ENCODE measurements around the gene TNFRSF1B.

Gene TNFRSF1B

GRCh38 chr1:12171206-12172041 lies 4.6 kb downstream of the TNFRSF1B start:
- Mint-ChIP-seq H3K4me1 (ENCODE audit: low read depth) (peaks cover 71% of the 10 kb centered on the region), H3K27ac (peak overlapping the region; percentile 99), H3K36me3 (ENCODE audit: low read depth) (peaks cover 51% of the 10 kb centered on the region), H3K27me3 (ENCODE audit: low read depth) (no peaks in the 10 kb centered on the region), H3K4me3 (peak overlapping the region; percentile 79), H3K9me3 (no peaks in the 10 kb centered on the region)
- DNase-seq (ENCODE audit: low spot score), result no peak

DNA sequence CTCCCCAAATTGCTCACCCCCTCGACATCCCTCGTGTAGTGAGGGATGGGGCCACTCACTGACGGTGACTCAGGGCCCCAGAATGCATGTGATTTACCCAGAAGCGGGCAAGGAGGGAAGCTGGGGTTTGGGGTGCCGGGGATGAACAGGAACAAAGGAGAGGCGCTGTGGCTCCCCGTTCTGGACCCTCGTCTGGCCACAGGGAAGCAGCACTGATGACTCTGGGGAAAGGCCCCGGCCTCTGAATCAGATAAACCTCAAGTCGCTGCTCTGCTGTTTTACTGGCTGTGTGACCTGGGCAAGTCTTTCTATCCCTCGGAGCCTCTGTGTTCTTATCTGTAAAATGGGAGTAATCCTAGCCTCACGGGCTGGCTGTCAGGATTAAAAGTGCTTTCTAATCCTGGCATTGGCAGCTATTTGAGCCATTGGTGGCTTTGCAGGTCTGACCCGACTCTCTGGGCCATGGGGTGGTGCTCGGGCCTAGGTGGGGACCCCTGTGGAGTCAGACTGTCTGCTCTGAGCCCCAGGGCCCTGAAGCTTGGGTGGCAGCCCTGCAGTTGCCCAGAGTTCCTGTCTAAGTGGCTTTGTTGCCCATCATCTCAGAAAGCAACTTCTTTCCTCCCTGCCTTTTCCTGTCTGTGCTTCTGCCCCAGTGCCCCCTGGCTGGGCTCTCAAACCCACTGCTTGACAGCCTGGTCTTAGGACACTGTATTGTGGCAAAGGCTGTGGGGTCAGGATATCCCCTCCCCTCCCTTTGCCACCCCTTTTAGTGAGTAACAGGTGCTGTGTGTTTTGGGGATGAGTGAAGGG lies 5.5 kb downstream of the TNFRSF1B start:
- Mint-ChIP-seq H3K27me3 (ENCODE audit: low read depth) (no peaks in the 10 kb centered on the region), H3K9me3 (no peaks in the 10 kb centered on the region), H3K4me1 (ENCODE audit: low read depth) (peaks cover 73% of the 10 kb centered on the region), H3K36me3 (ENCODE audit: low read depth) (peaks cover 53% of the 10 kb centered on the region), H3K27ac (peak overlapping the region; percentile 99), H3K4me3 (peak overlapping the region; percentile 79)
- DNase-seq (ENCODE audit: low spot score), result no peak

- peak overlapping the region; percentile 99 for H3K27ac Mint-ChIP-seq
- H3K9me3 Mint-ChIP-seq, result no peaks in the 10 kb centered on the region
- H3K4me1 Mint-ChIP-seq (ENCODE audit: low read depth), result peaks cover 79% of the 10 kb centered on the region
- no peak for DNase-seq (ENCODE audit: low spot score)
- H3K27me3 Mint-ChIP-seq (ENCODE audit: low read depth), result no peaks in the 10 kb centered on the region
- H3K4me3 Mint-ChIP-seq, result peak overlapping the region; percentile 79
- H3K36me3 Mint-ChIP-seq (ENCODE audit: low read depth), result peaks cover 53% of the 10 kb centered on the region
These were observed 6.3 kb downstream of the TNFRSF1B start for GRCh38 chr1:12173041-12173509.

GRCh38 chr1:12173631-12174121 lies 6.9 kb downstream of the TNFRSF1B start:
- peak; percentile 82 for DNase-seq (ENCODE audit: low spot score)
- no peaks in the 10 kb centered on the region for H3K9me3 Mint-ChIP-seq
- peak overlapping the region; percentile 99 for H3K27ac Mint-ChIP-seq
- peak overlapping the region; percentile 79 for H3K4me3 Mint-ChIP-seq
- H3K27me3 Mint-ChIP-seq (ENCODE audit: low read depth), result no peaks in the 10 kb centered on the region
- H3K36me3 Mint-ChIP-seq (ENCODE audit: low read depth), result peaks cover 54% of the 10 kb centered on the region
- peaks cover 81% of the 10 kb centered on the region for H3K4me1 Mint-ChIP-seq (ENCODE audit: low read depth)

DNA sequence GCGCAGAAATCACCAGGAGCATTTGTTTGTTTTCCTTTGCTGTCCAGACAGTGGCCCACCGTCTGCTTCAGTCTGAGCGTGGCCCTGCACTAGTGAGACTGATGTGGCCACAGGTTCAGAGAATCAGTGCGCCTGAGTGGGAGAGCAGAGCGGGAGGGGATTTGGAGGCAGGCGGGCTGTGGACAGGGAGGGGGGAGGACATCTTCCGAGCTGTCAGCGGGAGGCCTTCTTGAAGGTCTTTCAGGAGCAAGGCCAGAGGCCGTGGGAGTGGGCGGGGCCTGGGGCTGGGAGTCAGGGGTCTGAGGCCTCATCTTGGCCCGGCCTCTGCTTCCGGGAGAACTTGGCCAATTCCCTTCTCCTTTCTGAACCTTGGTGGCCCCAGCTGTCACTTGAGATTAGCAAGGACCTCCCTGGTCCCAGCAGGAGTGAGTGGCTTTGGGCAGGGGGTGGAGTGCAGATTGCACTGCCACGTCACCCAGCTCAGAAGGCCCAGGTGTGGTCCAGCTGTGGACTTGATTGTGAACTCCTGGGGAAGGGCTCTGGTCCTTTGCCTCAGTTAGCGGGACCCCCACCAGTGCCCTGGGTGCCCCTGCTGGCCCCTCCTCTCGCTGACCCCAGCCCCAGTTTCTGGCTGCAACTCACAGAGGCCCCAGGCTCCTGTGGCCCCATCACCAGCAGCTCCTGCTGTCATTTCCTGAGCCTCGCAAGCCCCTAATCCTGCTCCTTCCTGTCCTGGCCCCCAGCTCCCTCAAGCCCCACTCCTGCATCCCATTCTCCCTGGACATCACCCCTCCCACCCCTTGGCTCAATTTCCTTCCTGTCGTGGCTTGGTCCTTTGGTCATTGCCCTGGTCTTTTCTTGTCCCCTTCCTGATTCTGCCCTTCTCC lies 8.4 kb downstream of the TNFRSF1B start:
- Mint-ChIP-seq H3K9me3 (no peaks in the 10 kb centered on the region), H3K36me3 (ENCODE audit: low read depth) (peaks cover 49% of the 10 kb centered on the region), H3K27me3 (ENCODE audit: low read depth) (no peaks in the 10 kb centered on the region), H3K4me3 (peak overlapping the region; percentile 79), H3K27ac (peak overlapping the region; percentile 99), H3K4me1 (ENCODE audit: low read depth) (peaks cover 79% of the 10 kb centered on the region)
- DNase-seq (ENCODE audit: low spot score), result no peak

GRCh38 chr1:12176298-12177118 lies 9.7 kb downstream of the TNFRSF1B start:
- H3K4me1 Mint-ChIP-seq (ENCODE audit: low read depth), result peaks cover 71% of the 10 kb centered on the region
- peaks cover 46% of the 10 kb centered on the region for H3K36me3 Mint-ChIP-seq (ENCODE audit: low read depth)
- no peaks in the 10 kb centered on the region for H3K9me3 Mint-ChIP-seq
- DNase-seq (ENCODE audit: low spot score), result no peak
- H3K27me3 Mint-ChIP-seq (ENCODE audit: low read depth), result no peaks in the 10 kb centered on the region
- H3K27ac Mint-ChIP-seq, result peak overlapping the region; percentile 86
- peak overlapping the region; percentile 67 for H3K4me3 Mint-ChIP-seq

- Mint-ChIP-seq H3K27me3 (ENCODE audit: low read depth) (no peaks in the 10 kb centered on the region), H3K4me3 (peak overlapping the region; percentile 74), H3K36me3 (ENCODE audit: low read depth) (peaks cover 44% of the 10 kb centered on the region), H3K9me3 (no peaks in the 10 kb centered on the region), H3K27ac (peak overlapping the region; percentile 85), H3K4me1 (ENCODE audit: low read depth) (peaks cover 68% of the 10 kb centered on the region)
- DNase-seq (ENCODE audit: low spot score), result no peak
These were observed 10.6 kb downstream of the TNFRSF1B start for GRCh38 chr1:12177156-12177998.

DNA sequence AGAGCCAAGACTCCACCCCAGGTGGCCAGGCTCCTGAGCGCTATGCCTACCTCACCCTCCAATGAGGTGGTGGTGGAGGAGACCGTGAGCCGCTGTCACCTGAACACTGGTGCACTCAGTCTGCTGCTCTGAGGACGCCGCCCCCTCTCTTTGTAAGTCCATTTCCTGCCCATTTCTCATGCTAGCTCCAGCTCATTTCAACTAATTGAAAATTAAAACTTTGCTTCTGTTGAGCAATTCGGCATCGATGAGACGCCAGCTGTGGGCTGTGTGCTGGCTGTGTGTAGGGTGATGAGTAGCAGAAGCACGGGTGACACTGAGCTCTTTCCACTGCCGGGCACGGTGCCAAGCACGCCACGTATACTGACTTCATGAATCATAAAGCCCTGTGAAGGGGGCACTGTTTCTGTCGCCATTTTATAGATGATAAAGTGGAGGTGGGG lies 11.2 kb downstream of the TNFRSF1B start:
- Mint-ChIP-seq H3K4me3 (peak overlapping the region; percentile 74), H3K36me3 (ENCODE audit: low read depth) (peaks cover 44% of the 10 kb centered on the region), H3K27ac (peak overlapping the region; percentile 85), H3K27me3 (ENCODE audit: low read depth) (no peaks in the 10 kb centered on the region), H3K9me3 (no peaks in the 10 kb centered on the region), H3K4me1 (ENCODE audit: low read depth) (peaks cover 66% of the 10 kb centered on the region)
- DNase-seq (ENCODE audit: low spot score), result peak; percentile 79

- no peaks in the 10 kb centered on the region for H3K27me3 Mint-ChIP-seq (ENCODE audit: low read depth)
- H3K4me1 Mint-ChIP-seq (ENCODE audit: low read depth), result peaks cover 64% of the 10 kb centered on the region
- no peaks in the 10 kb centered on the region for H3K9me3 Mint-ChIP-seq
- DNase-seq (ENCODE audit: low spot score), result no peak
- peak overlapping the region; percentile 74 for H3K4me3 Mint-ChIP-seq
- H3K27ac Mint-ChIP-seq, result peak overlapping the region; percentile 85
- peaks cover 44% of the 10 kb centered on the region for H3K36me3 Mint-ChIP-seq (ENCODE audit: low read depth)
These were observed 11.7 kb downstream of the TNFRSF1B start for GRCh38 chr1:12178511-12178910.

DNA sequence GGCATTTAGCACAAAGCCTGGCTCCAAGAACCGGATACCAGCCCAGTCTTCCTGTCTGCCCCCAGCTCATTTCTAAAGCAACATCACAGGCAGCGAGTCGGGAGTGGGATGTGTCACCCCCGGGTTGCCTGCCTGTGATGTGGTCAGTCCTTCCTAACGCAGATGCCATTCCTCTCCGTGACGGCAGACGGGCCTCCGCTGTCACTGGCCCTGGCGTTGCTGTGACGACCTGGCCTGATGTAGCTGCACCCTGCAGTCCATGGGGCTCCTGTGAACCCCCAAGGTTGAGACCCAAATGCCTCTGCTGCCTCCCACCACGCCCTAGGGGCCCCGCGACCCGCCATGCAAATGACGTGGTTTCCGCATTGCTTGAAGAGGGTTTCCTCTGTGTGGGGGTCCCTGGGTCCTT lies 12.3 kb downstream of the TNFRSF1B start:
- Mint-ChIP-seq H3K9me3 (no peaks in the 10 kb centered on the region), H3K4me3 (peak overlapping the region; percentile 74), H3K27me3 (ENCODE audit: low read depth) (no peaks in the 10 kb centered on the region), H3K27ac (peak overlapping the region; percentile 85), H3K4me1 (ENCODE audit: low read depth) (peaks cover 58% of the 10 kb centered on the region), H3K36me3 (ENCODE audit: low read depth) (peaks cover 43% of the 10 kb centered on the region)
- peak; percentile 80 for DNase-seq (ENCODE audit: low spot score)

DNA sequence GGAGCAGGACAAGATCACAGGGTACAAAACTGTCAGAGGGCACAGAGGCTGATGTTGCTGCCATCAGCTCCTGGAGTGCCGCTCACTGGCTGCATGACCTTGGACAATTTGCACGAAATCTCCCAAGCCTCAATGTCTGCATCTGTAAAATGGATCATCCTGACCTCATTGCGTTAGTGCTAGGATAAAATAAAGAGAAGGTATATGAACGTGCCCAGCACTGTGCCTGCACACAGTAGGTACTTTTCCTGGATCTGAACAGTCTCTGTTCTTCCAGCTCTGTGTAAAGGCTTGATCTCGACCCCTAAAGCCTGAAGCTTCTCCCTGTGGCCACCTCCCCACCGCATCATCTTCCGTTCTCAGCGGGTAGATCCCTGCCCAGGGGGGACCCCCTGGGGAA lies 12.9 kb downstream of the TNFRSF1B start:
- H3K4me3 Mint-ChIP-seq, result peak overlapping the region; percentile 74

GRCh38 chr1:12180315-12180714 lies 13.5 kb downstream of the TNFRSF1B start:
- H3K9me3 Mint-ChIP-seq, result no peaks in the 10 kb centered on the region
- H3K4me1 Mint-ChIP-seq (ENCODE audit: low read depth), result peaks cover 51% of the 10 kb centered on the region
- H3K27me3 Mint-ChIP-seq (ENCODE audit: low read depth), result no peaks in the 10 kb centered on the region
- peak overlapping the region; percentile 28 for H3K27ac Mint-ChIP-seq
- H3K36me3 Mint-ChIP-seq (ENCODE audit: low read depth), result peaks cover 42% of the 10 kb centered on the region
- H3K4me3 Mint-ChIP-seq, result no peak overlapping the region
- DNase-seq (ENCODE audit: low spot score), result no peak

More for the DNA sequence above, 12.9 kb downstream of the TNFRSF1B start:
- Mint-ChIP-seq H3K27ac (peak overlapping the region; percentile 85), H3K36me3 (ENCODE audit: low read depth) (peaks cover 43% of the 10 kb centered on the region), H3K4me1 (ENCODE audit: low read depth) (peaks cover 54% of the 10 kb centered on the region), H3K9me3 (no peaks in the 10 kb centered on the region), H3K27me3 (ENCODE audit: low read depth) (no peaks in the 10 kb centered on the region)
- DNase-seq (ENCODE audit: low spot score), result no peak
